ENCODE measurements around the gene KIF18A.
"Not testable (repeated sequence)": the region's sequence is repeated elsewhere in the genome, so short reads cannot be mapped to it uniquely, and the experiment has no call there.

The KIF18A gene

DNA sequence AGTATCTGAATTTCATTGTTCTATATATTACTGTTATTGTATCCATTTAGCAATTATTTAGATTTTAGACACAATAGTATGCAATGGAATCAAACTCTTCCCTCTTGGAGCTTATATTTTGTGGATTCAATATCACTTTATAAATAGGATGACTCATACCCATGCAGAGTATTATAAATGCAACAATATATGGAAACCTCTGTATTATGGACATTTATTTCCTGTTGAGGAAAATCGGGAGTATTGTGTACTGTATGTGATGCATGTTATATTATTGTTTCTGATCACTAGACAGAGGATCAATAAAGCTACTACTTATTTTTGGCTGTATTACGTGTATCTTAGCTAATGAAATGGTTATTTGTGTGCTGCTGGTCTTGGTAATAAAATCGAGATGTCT lies 1.0 kb upstream of the KIF18A start:
- intact Hi-C loops (cut with DNase I): no loop called here
- DNase-seq: no peak

DNA sequence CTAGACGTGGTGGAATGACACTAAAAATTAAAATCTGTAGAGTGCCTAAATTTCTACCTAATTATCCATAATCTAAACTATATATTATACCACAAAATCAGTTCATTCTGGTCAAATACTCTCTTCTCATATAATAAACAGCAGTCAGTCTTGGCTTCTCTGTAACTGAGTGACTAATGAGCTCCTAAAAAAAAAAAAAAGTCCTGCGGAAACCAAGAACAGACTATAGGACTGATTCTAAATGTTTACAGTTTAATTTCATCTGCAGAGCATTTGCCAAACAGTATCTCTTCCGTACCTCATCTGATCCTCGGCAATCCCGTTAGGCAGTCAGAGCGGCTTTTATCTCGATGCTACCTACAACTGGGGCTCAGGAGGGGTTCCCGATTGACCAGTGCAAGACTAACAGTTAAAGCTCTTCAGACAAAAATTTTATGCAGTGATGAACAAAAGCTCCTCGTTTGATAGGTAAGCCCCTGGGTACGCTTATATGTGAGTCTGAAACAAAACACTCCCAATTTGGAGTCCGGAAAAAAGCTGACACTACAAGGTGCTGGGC lies 686 bp downstream of the KIF18A start:
- intact Hi-C loops (cut with DNase I): no loop called here
- DNase-seq: no peak

- intact Hi-C loops (cut with DNase I): no loop called here
- DNase-seq: no peak
Measured at GRCh38 chr11:28106353-28107043, 1.5 kb downstream of the KIF18A start.

GRCh38 chr11:28105869-28106268 lies 2.1 kb downstream of the KIF18A start:
- intact Hi-C loops (cut with DNase I): no loop called here
- no peak for DNase-seq

DNA sequence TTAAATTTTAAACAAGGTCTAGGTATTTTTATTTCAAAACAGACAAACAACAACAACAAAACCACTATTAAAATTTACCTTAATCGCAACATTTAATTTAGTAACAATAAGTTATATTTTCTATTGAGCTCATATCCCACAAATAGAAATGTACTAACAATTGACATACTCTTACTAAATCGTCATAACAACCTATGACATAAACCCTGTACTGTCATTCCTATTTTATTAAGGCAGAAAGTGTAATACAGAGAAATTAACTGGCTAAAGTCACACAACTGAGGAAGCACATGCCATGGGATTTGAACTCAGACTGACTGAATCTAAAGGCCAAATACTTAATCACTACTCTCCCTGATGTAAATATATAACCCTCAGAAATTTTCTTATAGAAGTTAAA lies 3.0 kb downstream of the KIF18A start:
- no peak for DNase-seq
- intact Hi-C loops (cut with DNase I): no loop called here

- no peak for DNase-seq
- intact Hi-C loops (cut with DNase I): no loop called here
Measured at GRCh38 chr11:28104425-28104824, 3.5 kb downstream of the KIF18A start.

GRCh38 chr11:28102300-28102699 lies 5.7 kb downstream of the KIF18A start:
- DNase-seq; intact Hi-C loops (cut with DNase I): not testable (repeated sequence)

DNA sequence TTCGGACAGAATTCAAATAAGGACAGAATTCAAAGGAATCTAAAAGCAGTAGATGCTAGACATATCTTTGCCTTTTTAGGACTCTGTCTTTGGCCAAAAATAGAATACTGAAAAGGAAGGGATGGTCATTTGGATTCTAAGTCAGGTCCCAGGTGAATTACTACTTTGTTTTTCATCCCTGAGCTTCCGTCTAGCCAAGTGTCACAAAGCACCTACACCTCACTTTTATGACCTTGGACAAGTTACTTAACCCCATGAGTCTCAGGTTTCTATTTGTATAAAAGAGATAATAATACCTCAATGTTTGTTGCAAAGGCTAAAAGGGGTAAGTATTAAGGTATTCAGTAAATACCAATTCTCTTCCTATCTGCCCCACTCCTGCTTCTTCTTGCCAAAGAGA lies 7.3 kb downstream of the KIF18A start:
- intact Hi-C loops (cut with DNase I): no loop called here
- DNase-seq: no peak

GRCh38 chr11:28099715-28100114 lies 8.2 kb downstream of the KIF18A start:
- DNase-seq: no peak
- intact Hi-C loops (cut with DNase I): no loop called here

DNA sequence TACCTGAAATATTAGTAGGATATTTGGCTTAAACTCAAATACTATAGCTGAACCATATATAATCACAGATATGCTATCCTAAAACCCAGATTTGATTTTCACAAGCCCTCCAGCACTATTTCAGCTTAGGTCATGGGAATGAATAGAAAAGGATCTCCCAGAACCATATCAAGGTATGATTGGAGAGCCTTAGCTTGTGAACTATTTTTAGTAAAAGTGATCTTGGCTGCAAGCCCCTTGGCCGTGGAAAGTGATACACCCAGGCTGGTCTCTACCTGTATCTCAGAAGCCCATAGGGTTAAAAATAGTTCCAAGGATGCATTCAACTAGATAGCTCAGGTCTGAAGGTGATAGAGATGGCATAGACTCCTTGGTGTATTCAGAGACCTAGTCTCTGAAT lies 9.7 kb downstream of the KIF18A start:
- DNase-seq: no peak
- intact Hi-C loops (cut with DNase I): no loop called here

DNA sequence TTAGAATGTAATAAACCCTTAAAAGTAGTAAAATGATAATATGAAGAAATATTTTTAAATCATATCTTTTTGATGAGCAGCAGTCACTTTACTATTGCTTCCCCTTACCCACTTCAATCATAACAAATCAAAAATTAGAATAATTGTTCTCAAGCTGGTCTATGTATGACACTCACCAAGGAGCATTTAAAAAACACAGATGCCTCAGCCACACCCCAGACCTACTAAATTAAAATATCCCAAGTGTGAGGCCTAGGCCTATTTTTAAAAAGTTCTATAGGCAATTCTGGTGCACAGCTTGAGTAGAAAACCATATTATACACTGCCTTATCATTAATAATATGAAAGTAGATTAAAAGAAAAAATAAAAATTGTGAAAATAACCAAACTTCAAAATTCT lies 15.2 kb downstream of the KIF18A start:
- DNase-seq: no peak
- intact Hi-C loops (cut with DNase I): no loop called here

DNA sequence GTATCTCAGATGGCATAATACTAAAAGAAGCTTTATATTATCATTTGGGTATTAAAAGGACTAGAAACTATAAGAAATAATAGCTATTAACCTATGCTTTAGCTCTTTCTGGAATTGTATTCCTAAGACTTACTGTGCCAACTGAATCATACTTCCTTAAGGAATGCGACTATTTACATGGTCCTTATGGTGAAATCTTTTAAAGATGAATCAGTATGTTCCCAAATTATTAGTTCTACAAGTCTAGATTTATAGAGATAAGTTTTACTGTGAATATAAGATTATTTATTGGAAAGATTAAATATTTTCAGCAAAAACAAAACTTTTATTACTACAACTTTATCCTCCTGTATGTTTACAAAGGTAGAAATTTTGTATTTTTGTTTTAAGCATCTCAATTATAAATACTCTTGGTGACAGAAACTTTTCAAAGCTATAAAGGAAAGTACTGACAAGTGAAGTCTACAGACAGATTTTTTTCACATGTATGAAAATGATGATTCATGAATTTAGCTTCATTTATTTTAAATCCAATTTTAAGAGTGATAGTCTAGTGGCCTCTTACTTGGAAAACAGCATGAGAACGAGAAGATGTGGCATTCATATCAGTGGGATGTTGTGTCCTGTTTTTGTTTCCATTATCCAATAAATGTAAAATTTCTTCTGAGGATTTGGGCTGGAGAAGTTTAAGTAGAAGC lies 17.8 kb downstream of the KIF18A start:
- DNase-seq: no peak
- intact Hi-C loops (cut with DNase I): no loop called here

DNA sequence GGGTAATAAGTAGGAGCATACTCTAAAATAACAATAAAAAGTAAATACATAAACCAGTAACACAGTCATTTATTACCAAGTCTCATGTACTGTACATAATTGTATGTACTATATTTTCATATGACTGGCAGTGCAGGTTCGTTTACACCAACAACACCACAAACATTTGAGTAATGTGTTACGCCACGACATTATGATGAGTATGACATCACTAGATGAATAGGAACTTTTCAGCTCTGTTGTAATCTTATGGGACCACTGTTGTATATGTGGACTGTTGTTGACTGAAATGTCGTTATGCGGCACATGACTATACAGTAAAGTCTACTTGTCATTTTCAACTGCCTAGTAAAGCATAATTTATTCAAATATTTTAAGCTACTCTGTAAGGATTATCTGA lies 18.6 kb downstream of the KIF18A start:
- no peak for DNase-seq
- intact Hi-C loops (cut with DNase I): no loop called here

- intact Hi-C loops (cut with DNase I); DNase-seq: not testable (repeated sequence)
Measured at GRCh38 chr11:28087693-28088092, 20.3 kb downstream of the KIF18A start.

- intact Hi-C loops (cut with DNase I); DNase-seq: not testable (repeated sequence)
Measured at GRCh38 chr11:28087192-28087591, 20.8 kb downstream of the KIF18A start.

GRCh38 chr11:28086569-28086968 lies 21.4 kb downstream of the KIF18A start:
- DNase-seq: no peak
- intact Hi-C loops (cut with DNase I): no loop called here

GRCh38 chr11:28083118-28083517 lies 24.8 kb downstream of the KIF18A start:
- intact Hi-C loops (cut with DNase I): no loop called here
- DNase-seq: no peak

GRCh38 chr11:28077521-28077920 lies 30.4 kb downstream of the KIF18A start:
- intact Hi-C loops (cut with DNase I): no loop called here
- no peak for DNase-seq

DNA sequence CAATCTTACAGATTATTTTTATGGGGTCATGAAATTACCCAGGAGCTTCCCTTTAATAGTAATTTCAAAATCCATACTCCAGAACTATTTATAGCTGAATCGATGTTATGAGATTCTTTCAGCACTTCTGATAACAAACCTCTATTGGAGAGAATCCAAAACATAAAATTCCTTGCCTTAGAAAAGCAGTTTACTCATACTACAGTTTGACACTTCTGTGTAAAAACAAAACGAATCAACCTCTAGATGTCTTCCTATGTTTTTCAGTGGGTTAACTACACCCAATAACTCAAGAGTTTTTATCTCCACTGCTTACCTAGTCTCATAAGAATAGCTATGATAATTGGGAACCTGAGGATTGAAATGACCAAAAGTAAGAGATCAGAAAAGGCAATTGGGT lies 35.6 kb downstream of the KIF18A start:
- intact Hi-C loops (cut with DNase I): no loop called here
- no peak for DNase-seq

GRCh38 chr11:28071305-28071704 lies 36.7 kb downstream of the KIF18A start:
- intact Hi-C loops (cut with DNase I): no loop called here
- no peak for DNase-seq

- DNase-seq: no peak
- intact Hi-C loops (cut with DNase I): no loop called here
Measured at GRCh38 chr11:28058333-28058732, 49.6 kb downstream of the KIF18A start.

Measured in head of caudate nucleus (tissue), 42 donors.